ENCODE measurements around the gene BAHCC1.

The BAHCC1 gene

GRCh38 chr17:81483085-81483861 is 88.0 kb downstream of the BAHCC1 start:
- no peak overlapping the region for H3K4me3 ChIP-seq (ENCODE audit: low read length)
- DNase-seq (ENCODE audit: low read depth): no peak
- no peak for TF ChIP-seq CTCF (IDR thresholded peaks at IDR 0.05; ENCODE audit: insufficient read depth, low read depth, low read length, missing control alignments)

GRCh38 chr17:81483862-81484194 is 88.6 kb downstream of the BAHCC1 start:
- H3K4me3 ChIP-seq (ENCODE audit: low read length): peak overlapping the region; percentile 34
- DNase-seq (ENCODE audit: low read depth): no peak
- TF ChIP-seq CTCF (IDR thresholded peaks at IDR 0.05; ENCODE audit: insufficient read depth, low read depth, low read length, missing control alignments): no peak

- TF ChIP-seq CTCF (IDR thresholded peaks at IDR 0.05; ENCODE audit: insufficient read depth, low read depth, low read length, missing control alignments): peak; percentile 41
- peak overlapping the region; percentile 34 for H3K4me3 ChIP-seq (ENCODE audit: low read length)
- peak; percentile 78 for DNase-seq (ENCODE audit: low read depth)
Measured at GRCh38 chr17:81484195-81484979, 89.1 kb downstream of the BAHCC1 start.

- TF ChIP-seq CTCF (IDR thresholded peaks at IDR 0.05; ENCODE audit: insufficient read depth, low read depth, low read length, missing control alignments): no peak
- no peak overlapping the region for H3K4me3 ChIP-seq (ENCODE audit: low read length)
- DNase-seq (ENCODE audit: low read depth): no peak
Measured at GRCh38 chr17:81486199-81486810, 91.0 kb downstream of the BAHCC1 start.

- no peak for DNase-seq (ENCODE audit: low read depth)
- TF ChIP-seq CTCF (IDR thresholded peaks at IDR 0.05; ENCODE audit: insufficient read depth, low read depth, low read length, missing control alignments): no peak
- H3K4me3 ChIP-seq (ENCODE audit: low read length): no peak overlapping the region
Measured at GRCh38 chr17:81487089-81487486, 91.8 kb downstream of the BAHCC1 start.

GRCh38 chr17:81487487-81488275 is 92.4 kb downstream of the BAHCC1 start:
- no peak for TF ChIP-seq CTCF (IDR thresholded peaks at IDR 0.05; ENCODE audit: insufficient read depth, low read depth, low read length, missing control alignments)
- peak; percentile 52 for DNase-seq (ENCODE audit: low read depth)

More at GRCh38 chr17:81487487-81488275, 92.4 kb downstream of the BAHCC1 start:
- peak overlapping the region; percentile 43 for H3K4me3 ChIP-seq (ENCODE audit: low read length)
